Fibroblast of mammary gland (primary cell): ENCODE data around the gene IGSF3.
"Not testable (repeated sequence)": the region's sequence is repeated elsewhere in the genome, so short reads cannot be mapped to it uniquely, and the experiment has no call there.

Source experiments
- DNase-seq: peaks from one replicate; pipeline ENCODE4 v3.0.0-alpha.2; 2010; ENCODE audit warnings: low read depth
- H3K4me3 ChIP-seq: 2 replicates; pipeline ENCODE4 v1.5.1; 2011; ENCODE audit warnings: low read depth, mild to moderate bottlenecking, low read length, moderate library complexity; ENCODE audit not compliant: control insufficient read depth

IGSF3 gene

DNA sequence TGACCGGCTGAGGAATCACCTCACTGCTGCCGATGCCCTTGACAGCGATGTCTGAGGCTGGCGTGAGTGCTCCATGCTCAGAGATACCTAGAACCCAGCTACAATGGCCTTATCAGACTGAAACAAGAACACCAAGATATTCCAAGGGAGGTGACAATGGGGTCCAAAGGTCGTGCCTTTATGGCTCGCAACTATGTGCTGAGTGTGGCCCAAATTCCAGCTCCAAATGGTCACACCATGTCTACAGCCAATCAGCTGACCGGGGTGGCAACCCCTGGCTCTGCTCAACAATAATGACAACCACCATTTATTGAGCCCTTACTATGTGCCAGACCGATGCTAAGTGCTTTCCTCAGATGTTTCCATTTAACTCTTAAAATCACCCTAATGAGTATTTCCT lies 20.3 kb downstream of the IGSF3 start:
- not testable (repeated sequence) for H3K4me3 ChIP-seq, DNase-seq

DNA sequence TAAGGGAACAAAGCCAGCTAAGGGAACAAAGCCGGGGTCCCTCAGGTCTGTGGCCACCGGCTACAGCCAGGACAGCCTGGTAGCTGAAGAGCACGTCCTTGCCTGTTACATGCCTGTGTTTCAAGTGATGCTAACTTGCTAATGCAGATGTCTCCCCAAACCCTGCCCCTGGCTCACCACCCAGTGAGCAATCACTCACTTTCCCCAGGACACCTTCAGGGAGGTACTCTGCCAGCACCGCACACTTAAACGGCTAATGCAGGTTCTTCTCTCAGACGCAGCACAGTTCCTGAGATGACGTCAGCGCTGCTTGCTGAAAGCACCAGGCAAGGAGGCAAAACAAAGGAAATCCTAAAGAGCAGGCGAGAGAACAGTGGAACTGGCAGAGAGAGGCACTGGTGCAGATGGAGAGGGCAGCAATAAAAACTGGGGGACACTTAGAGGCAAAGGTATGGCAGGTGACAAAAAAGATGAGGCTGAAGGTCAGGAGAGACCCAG lies 20.8 kb downstream of the IGSF3 start:
- not testable (repeated sequence) for DNase-seq, H3K4me3 ChIP-seq

DNA sequence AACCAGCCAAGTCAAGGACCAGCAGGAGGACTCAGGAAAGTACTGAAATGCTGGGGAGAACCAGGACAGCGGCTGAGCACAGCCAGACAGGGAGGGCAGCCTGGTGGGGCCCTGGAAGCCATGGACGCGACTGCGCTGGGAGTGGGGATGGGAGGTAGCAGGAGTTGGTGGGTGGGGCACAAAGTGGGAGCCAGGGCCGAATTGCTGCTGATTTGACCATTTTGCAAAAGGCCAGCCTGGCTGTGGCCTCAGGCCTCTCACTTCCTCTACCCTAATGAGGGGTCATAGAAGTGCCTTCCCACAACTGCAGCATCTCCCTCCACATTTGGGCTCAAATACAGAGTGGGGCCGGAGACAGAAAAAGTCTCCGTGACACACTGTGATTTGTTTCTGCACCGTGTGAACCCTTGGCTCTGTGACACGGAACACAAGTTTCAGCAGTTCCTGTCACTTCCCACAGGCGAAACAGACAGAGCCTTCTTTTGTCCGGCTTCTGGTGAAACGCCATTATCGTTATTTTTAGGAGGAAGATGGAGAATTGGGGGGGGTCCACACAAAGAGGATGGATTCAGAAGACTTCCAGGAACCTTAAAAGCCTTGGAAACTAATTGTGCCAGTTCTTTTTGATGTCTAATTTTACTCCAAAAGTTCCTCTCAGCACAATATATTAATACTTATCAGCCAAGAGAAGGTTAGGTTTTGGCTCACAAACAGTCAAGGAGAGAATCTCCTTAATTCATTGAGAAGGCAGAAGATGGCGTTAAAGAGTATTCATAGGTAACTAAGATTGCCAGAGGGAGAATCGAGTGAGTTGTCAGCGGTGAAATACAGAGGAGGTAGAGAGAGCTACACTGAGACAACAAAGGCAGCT lies 21.5 kb downstream of the IGSF3 start:
- DNase-seq, H3K4me3 ChIP-seq: not testable (repeated sequence)

DNA sequence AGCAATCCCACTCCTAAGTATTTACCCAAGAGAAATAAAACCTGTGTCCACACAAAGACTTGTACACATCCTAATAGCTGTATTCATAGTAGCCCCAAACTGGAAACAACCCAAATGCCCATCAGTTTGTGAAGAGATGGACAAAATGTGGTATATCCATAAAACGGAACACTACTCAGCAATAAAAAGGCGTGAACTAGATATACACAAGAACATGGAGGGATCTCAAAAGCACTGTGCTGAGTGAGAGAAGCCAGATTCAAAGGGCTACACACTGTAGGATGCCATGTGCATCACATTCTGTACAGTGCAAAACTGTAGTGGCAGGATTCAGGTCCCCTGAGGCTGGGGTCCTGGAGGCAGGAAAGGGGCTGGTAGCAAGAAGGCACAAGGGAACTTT lies 22.5 kb downstream of the IGSF3 start:
- not testable (repeated sequence) for DNase-seq, H3K4me3 ChIP-seq

DNA sequence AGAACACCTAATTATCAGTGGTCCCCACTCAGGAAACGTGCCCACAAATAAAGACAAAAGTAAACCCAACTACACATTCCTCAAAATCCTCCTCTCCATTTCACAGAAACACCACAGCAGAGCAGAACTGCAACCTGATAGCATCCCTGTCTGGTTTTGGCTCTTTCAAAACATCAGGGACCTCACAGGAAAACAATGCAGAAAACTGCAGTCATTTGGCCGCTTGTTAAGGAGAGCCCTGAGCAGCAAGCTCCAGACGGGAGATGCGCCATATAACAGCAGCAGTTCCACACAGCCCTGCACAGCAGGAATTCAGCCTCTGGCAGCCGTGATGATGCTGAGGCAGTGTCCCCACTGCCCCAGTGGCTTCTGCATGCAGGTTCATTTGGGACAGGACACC lies 23.4 kb downstream of the IGSF3 start:
- H3K4me3 ChIP-seq, DNase-seq: not testable (repeated sequence)

DNA sequence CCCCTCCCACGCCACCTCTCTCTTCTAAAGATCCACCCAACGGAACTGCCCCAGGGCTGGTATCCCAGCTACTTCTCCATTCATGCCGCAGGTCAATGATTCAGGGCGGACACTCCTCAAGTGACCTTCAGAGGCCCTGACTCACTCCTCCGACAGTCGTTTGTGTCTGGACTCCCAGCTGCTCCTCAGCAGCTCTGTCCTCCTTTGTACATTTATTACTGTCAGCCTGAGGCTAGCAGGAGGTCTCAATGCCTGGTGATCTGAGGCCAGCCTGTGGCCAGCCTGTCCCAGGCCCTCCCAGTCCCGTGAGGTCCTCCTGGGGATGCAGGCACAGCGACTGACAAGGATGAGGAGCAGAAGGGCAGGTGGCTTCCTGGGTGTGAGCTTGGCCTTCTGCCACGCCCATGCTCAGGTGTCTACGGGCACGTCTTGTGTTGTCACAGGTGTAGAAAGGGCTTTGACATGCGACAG lies 24.2 kb downstream of the IGSF3 start:
- not testable (repeated sequence) for H3K4me3 ChIP-seq, DNase-seq

DNA sequence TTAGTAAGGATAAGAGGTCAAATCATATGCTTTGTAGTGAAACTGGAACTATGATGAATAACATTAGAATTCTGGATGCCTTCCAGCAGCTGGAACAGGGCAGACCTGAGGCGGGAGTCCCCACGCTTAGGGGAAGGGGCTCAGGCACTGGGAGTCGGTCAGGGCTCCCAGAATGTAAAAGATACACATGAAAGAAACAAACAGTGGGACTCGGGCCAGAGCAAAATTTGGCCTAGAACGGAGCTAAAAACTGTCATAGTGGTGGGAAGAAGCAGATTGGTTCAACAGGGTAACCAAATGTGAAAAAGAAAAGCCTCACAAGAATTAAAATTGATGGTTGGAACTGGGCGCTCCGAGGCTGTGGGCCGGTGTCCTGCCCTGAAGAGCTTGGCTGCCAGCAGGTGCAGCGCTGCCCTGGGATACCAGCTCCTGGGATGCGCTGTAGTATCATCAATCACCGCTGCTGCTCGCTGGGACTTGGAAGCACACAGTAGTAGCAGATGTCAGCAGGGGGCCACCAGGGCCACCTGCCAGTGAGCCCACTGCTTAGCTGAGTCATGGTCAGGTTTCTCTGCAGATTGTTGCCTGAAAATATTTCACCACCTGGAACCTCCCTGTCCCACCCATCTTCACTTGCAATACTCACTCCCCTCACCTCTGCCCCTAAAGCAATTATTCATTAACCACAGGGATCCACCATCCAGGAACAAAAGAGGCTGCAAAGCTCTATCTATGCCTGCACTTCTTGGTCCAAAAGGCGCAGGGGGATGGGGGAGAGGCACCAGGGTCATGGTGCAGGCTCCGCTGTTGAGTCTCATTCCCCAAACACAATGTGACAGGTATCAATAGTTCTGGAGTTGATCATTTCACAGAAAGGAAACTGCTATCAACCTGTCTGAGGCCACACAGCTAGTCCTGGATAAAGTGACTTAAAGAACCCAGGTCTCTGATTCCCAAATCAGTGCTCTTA lies 24.9 kb downstream of the IGSF3 start:
- DNase-seq, H3K4me3 ChIP-seq: not testable (repeated sequence)

DNA sequence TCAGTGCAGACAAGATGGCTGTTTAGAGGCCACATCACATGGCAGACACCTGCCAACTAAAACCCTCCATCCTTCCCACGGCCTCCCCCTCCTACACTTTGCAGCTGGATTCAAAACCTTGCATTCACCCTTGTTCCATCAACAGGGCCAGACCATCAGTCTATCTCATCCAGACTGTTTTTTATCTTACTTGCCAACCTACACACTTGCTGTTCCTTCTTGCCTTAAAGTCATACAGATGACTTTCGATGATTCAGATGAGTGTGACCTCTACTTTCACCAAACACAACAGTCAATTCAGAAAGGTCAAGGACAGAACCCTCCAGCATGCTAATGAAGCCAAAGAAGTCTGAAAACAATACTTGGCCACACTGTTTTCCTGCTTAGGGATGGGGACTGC lies 29.9 kb downstream of the IGSF3 start:
- DNase-seq, H3K4me3 ChIP-seq: not testable (repeated sequence)

DNA sequence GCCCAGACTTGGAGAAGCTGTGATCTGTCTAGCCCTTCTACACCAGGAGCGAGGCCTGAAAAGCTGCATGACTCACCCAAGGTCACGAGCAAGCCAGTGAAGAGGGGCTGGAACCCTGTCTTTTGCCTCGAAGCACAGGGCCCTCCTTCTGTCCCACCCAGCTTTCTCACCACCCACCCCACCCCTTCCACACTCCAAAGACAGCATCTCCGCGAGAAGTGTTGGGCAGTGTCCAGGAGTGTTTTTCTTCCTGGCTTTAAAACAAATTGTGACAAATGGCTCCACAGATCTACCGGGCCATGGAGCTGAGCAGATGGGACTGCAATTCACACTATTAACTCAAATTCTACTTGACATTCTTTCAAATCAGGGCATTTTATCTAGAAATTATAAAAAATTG lies 30.9 kb downstream of the IGSF3 start:
- not testable (repeated sequence) for H3K4me3 ChIP-seq, DNase-seq

DNA sequence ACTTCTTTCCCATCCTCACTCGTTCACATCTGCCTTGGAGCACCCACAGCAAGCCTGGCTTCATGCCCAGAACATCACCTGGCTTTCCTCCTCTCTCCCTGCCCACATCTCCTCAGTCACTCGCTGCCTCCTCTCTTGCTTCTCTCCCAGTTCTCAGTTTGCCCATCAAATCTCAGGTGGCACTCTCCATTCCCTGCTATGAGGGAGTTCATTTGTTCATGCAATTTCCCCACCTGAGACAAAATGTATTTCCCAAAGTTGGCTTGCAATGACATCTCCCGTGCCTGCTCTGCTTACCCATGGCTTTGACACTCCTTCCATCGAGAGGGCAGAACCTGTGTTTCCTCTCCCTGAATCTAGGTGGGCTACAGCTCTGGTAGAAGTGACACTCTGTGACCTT lies 33.1 kb downstream of the IGSF3 start:
- not testable (repeated sequence) for H3K4me3 ChIP-seq, DNase-seq

DNA sequence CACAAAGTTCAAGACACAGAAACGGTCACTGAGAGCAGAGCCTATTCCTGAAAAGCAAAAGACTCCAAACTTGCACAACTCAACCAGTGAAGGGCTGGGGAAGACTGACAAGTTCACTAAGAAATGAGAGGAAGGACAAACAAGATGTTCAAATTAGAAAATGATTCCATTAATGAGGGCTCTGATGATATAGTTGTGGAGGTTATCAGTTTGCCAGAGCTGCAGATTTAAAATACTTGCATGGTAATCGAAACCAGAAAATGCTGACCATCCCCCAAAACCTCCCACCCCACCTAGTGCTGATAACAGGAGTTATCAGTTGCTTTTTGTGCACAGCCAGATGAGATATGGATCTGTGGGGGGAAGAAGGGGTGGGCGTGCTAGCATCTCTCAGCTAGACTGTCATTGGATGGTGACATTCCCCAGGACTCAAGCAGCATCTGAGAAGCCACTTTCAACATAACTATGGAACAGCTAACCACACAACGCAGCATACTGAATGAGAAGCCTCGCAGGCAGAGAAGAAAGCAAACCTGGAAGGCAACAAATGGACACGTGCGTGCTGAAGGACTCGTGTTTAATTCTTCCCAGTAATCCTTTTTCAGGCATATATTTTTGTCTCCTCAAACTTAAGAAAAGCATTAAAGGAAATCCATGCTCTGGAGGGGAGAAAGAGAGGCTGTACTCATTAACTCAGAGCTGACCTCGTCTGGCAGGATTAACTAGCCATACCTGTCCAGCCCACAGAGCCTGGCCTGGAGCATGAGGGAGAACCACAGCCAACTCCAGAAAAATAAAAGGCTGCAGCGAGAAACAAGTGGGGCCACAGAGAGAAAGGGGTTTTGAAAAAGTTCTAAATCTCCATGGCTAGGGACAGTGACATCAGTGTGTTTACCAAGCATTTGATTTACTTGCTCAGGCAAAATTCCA lies 35.3 kb downstream of the IGSF3 start:
- not testable (repeated sequence) for DNase-seq

DNA sequence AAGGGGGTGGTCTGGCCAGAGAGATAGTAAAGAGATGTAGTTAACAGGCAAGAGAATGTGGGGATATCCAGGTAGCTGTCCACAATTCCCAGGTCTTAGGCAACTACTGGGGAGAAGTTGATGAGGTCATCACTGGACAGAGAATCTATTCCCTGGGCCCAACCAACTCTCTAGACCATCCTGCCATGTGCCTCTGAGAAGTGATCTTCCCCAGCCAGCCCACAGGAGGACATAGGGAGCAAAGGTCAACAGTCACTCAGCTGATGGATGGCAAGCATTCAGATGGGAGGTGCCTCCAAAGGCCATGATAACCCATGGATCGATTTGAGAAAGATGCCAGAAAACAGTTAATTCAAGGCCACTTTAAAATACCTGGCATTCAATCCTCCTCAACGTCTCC lies 36.0 kb downstream of the IGSF3 start:
- DNase-seq, H3K4me3 ChIP-seq: not testable (repeated sequence)

More for the DNA sequence above, 35.3 kb downstream of the IGSF3 start:
- not testable (repeated sequence) for H3K4me3 ChIP-seq

DNA sequence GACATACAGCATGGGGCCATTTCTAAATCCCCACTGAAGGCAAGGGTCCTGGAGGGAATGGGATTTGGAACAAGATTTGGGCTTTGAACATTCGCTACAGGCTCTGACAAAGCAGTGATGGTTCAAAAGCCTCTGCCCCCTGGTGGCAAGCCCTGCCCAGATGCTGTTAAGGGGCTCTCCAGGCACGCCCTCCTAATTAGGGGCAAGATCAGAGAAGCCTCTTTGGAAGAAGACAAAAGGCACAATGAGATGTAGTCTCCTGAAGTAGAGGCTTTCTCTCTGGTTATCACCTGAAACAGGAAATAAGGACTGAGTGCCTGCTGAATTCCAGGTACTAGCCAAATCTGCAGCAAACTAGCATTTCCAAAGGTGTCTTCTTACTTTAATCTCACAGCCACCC lies 37.5 kb downstream of the IGSF3 start:
- H3K4me3 ChIP-seq, DNase-seq: not testable (repeated sequence)

DNA sequence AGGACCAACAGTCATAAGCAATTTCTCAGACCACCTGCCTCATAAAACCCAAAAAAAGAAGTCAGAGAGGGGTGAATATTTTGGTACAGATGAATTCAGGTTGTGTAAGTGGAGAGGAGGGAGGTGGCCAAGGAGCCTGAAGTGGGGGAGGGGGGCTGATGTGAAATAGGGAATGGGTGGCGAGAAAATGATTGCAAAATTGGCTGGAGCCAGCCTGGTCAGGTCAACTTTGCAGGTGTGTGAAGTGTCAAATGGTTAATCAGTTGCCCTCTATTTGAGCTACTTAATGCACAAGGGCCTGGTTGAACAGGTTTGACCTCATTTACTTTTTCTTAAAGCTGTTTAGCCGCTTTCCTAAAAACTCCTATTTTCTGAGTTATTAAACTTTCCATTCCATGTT lies 38.1 kb downstream of the IGSF3 start:
- H3K4me3 ChIP-seq, DNase-seq: not testable (repeated sequence)
